Hepatic stellate cell (primary cell): ENCODE data around the gene ADCY6.

Source experiments
- DNase-seq: peaks from one replicate; pipeline ENCODE4 v3.0.0; 2011; ENCODE audit warnings: low spot score

Gene ADCY6

DNA sequence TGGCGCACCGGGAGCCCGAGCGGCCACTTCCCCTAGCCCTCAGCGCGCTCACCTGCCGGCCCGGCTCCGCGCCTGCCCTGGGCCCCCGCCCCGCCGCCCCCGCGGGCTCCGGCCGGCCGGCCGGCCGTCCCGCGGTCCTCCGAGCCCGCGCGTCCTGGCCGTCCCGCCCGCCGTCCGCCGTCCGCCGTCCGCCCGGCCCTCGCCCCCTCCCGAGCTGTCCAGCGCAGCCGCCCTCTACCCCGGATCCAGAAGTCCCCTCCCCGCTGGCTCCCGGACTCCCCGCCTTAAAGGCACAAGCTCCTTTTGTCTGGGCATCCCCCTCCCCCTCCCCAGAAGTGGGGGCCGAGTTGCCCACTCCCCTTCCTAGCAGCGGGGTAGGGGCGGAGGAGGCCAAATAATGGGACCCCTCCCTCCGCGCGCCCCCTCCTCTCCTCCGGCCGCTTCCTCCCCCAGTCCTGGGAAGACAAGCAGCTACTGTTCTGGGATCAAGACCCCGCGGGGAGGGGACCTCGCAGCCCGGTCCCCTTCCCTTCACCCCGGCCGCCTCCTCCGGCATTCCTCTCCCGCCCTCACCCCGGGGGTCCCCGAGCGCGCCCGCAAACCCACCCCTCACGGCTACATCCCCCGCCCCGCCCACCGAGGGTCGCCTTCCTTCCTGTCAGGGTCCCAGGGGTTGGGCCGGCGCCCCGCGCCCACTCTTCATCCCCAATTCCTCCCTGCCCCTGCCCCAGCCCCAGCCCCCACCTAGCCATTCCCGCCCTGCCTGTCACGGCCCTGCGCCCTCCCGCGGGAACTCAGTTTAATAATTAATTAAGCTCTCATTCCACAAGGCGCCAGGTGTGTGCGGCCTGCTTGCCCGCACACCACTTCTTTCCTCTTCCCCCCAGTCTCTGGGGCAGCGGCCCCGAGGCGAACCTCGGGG is at the start of gene ADCY6:
Gene ADCY6 (minus strand): TSS at position 236 of the 922 bp plus-strand sequence. CDS start 5,655 bp downstream, outside the sequence.
- peak; percentile 86 for DNase-seq

DNA sequence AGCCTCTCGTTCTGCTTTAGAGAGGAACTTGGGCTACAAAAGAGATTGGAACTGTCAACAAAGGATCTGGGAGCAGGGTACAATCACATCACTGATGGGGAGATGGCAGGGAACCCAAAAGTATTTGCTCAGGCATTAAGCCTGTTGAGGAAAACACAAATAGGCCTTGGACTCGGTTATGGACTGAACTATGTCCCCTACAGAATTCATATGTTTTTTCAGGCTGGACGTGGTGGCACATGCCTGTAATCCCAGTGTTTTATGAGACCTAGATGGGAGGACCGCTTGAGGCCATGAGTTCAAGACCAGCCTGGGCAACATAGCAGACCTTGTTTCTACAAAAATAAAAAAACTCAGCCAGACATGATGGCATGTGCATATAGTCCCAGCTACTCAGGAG is 49.2 kb upstream of the ADCY6 start:
- DNase-seq: no peak

DNA sequence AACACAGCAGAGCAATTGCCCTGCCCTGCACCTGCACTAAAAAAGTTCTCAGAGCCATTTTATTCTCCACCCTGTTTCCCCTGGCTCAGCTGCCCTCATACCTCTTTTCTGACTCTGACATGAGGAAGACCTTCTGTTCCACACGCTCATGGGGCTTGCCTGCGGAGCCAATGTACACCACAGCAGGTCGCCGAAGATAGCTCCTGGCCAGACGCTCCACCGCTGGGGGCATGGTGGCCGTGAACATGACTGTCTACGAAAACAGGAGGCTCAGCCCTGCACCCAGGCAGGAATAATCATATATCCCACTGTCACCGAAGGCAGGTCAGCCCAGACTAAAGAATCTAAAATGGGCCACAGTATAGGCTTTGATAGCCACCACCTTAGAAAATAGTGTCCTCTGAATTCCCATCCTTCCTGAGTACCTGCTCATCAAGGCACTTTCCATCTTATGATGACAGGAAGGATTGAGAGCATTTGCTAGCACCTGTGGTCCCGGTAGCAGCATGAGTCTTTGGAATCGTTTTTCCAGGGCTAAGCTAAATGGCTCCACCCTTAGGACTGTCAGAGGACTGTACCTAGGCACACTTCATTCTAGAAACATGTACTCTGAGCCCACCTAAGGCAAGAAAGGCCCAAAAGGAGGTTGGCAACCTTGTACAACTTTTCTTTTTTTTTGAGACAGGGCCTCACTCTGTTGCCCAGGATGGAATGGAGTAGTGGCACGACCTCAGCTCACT is 43.6 kb upstream of the ADCY6 start:
- DNase-seq: no peak

DNA sequence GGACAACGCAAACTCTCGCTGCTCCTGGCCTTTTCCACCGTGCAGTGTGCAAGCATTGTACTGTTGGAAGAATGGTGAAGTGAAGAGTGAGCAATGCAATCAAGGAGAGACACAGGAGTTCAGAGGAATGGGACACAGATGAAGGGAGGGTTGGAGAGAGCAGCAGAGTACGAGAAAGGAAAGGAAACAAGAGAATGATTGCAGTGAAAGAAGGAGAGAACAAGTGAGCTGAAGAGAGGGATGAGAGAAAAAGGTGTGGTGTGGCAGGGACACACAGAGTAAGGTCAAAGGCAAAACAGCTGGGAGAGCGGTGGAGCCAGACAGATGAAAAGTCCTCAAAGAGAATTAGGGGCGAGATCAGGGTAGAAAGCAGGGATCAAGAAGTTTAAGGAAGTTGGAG is 42.4 kb upstream of the ADCY6 start:
- DNase-seq: no peak

DNA sequence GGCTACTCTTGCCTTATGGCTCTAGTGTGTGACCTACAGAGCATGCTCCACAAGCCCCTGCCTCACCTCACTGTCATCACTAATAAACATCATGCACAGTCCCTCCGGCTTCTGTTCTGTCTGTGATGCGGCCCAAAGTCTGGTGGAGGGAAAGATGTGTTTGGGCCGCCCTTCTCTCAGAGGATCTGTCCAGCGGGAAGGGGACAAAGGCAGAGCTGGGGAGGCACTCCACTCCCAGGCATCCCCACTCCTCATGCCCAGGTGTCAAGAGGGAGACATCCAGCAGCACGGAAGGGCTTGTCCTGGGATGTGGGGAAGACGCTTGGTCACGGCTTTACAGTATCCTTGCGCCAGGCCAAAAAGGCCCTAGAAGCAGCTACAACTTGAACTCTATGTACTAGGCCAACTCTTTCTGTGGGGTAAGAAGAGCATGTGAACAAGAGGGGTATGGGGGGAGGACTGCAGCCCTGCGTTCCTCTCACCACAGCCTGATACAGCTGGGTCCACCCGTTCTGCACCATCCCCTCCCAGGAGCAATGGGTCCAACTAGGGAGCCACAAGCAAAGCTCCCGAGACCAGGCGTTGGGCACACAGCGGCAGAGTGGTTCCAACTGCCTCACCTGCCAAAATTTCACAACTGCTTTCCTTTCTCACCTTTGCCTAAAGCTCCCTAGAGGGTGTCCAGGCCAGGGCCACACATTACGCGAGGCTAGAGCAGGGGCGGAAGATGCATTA is 40.1 kb upstream of the ADCY6 start:
- no peak for DNase-seq

DNA sequence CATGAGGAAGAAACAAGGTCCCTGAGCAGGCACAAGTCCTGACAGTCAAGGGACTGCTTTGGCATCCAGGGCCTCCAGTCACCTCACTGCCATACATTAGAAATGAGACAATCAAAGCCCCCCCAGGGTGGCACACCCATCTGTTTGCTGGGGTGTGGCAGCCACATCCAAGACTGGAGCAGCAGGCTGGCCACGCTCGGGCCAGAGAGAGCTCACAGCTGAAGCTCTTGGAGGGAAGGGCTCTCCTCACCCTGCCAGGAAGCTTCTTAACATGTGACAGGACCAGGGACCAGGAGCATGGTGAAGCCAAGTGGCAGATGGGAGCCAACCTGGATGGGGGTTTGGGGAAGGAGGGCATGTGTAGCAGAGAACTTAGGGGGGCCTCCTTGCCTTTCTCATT is 39.4 kb upstream of the ADCY6 start:
- no peak for DNase-seq

DNA sequence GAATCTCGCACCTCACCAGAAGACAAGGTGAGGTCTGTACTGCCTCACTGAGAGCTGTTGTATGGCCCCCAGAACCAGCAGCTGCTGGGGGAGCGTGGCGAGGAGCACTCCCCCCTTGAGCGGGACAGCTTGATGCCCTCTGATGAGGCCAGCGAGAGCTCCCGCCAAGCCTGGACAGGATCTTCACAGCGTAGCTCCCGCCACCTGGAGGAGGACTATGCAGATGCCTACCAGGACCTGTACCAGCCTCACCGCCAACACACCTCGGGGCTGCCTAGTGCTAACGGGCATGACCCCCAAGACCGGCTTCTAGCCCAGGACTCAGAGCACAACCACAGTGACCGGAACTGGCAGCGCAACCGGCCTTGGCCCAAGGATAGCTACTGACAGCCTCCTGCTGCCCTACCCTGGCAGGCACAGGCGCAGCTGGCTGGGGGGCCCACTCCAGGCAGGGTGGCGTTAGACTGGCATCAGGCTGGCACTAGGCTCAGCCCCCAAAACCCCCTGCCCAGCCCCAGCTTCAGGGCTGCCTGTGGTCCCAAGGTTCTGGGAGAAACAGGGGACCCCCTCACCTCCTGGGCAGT is 38.7 kb upstream of the ADCY6 start:
- DNase-seq: no peak

DNA sequence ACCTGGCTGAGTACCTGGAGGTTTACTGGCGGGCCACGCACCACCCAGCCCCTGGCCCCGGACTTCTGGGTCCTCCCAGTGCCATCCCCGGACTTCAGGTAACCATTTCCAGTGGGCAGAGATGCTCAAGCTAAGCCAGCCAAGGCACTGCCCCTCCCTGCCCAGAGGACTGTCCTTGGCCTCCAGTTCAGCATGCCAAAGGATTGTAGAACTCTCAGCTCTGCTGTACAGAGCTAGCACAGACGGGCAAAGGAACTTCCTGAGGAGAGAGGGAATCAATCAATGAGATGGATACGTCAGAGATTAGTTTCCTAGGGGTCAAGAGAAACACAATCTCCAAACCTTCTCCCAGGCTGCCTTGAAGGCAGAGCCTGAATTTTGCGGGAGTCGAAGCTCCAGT is 38.1 kb upstream of the ADCY6 start:
- DNase-seq: no peak

DNA sequence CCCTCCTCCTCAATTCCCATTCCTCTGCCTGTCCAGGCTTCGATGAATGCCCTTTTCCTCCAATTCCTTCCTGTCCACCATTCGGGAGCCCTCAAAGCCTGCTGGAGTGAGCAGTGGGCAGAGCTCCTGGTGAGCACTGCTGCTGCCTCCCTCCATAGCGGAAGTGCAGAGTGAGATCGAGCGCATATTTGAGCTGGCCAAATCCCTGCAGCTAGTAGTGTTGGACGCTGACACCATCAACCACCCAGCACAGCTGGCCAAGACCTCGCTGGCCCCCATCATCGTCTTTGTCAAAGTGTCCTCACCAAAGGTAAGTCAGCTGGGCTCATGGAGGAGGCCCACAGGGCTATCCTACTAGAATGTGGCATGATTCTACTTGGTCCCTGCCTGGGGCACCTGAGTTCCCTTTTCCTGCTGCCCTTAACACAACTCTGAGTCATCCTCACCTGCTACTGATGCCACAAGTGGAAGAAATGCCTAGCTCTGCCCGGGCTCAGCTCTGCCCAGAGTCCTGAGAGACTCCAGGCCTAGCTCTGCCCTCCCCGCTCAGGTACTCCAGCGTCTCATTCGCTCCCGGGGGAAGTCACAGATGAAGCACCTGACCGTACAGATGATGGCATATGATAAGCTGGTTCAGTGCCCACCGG is 37.4 kb upstream of the ADCY6 start:
- no peak for DNase-seq

DNA sequence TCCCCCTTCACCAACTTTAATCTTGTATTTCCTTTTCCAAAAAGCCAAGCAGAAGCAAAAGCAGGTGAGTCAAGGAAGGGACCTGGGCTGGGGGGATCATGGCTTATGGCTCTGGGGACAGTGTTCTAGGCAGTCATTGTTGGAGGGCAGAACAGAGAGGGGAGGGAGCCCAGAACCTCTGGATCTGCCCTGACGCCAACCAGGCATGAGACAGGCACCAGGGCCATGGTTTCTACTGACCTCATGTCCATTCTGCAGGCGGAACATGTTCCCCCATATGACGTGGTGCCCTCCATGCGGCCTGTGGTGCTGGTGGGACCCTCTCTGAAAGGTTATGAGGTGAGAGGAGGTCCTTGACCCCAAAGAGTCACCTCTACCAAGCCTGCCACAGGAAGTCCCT is 36.0 kb upstream of the ADCY6 start:
- no peak for DNase-seq

DNA sequence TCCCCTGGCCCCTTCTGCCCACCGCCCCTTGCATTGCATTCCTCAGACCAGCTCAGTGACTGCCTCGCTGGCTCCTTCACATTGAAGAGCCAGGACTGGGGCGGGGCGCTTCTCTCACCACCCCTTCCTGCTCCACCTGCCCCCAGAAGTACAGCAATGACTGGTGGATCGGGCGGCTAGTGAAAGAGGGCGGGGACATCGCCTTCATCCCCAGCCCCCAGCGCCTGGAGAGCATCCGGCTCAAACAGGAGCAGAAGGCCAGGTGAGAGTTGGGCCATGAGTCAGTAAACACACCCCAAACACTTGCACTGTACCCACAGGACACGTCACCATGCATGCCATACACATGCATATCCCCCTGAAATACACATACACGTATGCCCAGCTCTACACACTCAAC is 35.2 kb upstream of the ADCY6 start:
- no peak for DNase-seq

DNA sequence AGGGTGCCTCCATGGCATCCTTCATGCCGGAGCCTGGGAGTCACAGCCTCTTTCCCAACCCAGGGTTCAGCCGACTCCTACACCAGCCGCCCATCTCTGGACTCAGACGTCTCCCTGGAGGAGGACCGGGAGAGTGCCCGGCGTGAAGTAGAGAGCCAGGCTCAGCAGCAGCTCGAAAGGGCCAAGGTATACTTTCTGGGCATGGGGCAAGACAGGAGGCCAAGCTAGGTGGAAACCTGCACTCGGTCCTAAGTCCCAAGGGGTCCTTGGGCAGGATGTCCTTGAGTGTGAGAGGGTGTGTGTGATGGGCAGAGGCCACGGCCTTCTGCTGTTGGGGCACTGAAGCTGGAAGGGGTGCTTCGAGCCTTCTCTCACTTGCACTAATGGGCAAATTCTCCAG is 34.4 kb upstream of the ADCY6 start:
- no peak for DNase-seq

DNA sequence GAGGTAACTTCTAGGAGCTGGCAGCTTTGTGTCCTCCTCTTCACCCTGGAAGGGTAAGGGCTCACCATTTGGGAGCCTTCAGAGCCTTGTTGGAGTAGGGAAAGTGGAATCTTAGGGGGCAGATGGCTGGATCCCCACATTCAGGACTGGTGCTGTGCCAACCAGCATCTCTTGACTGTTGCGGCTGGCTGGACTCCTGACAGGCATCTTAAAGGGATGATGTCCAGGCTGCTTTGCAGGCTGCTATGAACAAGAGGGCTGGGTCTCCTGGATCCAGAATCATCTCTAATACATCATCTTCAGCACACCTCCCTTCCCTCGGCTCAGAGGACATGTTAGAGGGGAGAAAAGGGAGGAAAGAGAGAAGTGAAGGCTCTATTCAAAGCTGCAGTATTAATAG is 33.8 kb upstream of the ADCY6 start:
- DNase-seq: no peak

DNA sequence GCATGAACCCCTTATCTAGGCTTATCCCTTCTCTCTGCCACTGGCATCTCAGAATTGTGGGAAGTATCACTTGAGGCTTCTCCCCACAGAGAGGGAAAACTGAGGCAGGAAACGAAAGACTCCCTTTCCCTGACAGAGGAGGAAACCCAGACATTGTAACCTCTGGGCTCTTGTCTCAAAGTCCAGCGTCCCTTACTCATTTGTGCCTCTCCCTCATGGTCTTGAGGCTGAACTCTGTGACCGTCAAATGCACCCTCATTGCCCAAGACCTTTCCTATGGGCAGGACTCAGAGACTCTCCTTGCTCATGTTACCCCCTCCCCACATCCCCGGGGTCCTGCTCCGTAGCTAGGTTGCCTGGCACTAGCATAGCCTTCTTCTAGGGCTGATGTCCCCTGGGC is 33.2 kb upstream of the ADCY6 start:
- DNase-seq: no peak

DNA sequence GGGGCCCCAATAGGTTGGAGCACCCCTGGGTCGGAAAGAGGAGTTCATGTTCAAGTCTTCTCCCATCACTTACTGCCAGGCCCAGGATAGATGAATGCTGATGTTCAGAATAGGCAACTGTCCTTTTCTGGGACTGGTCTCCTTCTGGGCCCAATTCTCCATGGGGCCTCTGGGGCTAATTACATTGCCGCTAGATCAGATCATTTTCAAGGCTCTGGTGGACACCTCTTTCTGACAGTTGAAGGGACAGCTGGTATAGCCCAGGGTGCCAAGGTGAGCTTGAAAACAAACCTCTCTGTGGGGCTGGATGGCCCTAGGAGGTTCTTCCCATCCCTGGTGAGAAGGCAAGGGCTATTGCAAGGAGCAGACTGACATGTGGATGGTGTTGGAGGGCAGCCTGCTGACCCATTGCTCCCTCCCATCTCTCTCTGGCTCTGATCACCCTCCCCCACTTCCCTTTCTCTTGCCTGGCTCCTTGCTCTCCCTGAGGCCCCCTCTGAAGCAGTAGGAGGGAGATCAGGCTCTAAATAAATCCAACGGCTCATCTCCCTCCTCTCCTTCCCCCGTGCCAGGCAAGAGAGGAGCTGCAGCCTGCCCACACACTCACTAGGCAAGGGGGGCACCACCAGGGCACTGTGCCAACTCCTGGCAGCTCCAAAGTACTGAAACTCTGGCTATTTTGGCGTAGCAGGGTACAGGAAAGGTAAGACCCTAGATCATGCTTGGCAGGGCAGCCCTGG is 31.3 kb upstream of the ADCY6 start:
- DNase-seq: no peak

DNA sequence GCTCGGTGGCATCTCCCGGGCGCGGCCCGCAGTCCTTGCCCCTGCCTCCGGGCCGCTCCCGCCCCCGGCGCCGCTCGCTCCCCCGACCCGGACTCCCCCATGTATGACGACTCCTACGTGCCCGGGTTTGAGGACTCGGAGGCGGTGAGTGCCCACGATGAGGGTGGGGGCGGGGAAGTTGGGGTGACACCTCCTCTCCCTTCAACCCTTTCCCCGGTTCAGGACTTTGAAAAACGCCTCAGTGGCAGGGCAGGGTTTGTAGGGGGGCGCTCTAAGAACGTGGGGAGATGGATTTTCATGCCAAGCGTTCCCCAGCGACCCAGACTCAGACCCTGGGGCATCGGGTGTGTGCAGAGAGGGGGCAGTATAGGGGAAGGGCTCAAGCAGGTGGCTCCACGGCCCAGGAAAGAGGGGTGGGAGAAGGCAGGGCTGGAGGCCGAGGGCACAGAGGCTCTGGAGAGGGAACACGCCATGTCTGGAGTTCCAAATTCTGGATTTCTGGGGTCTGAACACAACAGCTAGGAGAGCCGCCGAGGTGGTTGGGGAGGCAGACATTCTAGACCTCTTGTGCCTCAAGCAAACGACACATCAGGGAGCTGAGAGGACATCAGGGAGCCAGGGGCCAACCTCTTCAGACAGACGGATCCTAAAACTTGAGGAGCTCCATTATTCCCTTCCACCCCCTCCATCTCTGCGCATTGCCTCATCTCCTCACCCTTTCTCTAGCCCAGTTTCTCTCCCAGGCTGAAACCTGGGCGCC is 30.1 kb upstream of the ADCY6 start:
- no peak for DNase-seq

DNA sequence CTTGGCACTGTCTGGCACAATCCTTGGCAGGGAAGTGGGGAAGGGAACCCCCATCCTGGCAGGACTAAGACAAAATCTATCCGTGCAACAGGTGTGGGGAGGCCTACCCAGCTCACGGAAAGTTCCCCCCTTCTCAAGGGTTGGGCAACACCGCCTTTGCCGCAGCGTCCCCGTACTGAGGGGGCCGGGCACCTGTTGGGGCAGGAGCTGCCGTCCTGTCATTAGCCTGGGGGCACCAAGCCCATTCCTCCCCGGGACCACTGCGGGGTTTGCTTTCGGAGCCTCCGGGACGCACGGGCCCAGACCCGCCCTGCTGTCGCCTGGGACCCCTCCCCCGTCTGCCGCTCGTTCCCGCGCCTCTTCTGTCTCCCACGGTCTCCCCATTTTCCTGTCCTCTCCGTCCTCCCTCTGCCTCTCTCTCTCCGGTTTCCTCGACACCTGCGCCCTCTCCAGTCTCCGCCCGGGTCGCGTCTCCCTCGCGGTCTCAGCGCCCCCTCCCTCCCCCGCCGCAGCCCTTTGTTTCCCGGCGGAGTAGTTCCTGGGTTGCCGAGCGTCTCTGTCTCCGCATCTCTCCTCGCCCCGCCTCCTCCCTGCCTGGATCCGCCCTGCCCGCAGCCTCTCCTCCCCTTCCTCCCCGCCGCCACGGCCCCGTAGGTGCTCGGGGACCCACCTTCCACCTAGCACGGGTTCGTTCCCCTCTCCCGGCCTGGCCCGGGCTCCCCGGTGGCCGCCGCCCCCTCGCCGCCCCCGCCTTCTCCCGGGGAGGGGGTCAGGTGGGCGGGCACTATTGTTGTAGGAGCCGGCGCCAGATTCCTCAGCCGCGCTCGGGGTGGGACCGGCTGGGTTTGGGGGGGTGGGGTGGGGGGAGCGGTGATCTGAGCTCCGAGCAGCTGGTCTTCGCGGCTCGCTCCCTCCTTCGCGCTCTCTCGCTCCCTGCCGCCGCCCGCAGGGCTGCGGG is 29.3 kb upstream of the ADCY6 start, which contains the start of gene CACNB3:
Gene CACNB3 (plus strand): TSS at position 624 of the 958 bp plus-strand sequence. CDS start 434 bp downstream, outside the sequence.
- peak; percentile 78 for DNase-seq

DNA sequence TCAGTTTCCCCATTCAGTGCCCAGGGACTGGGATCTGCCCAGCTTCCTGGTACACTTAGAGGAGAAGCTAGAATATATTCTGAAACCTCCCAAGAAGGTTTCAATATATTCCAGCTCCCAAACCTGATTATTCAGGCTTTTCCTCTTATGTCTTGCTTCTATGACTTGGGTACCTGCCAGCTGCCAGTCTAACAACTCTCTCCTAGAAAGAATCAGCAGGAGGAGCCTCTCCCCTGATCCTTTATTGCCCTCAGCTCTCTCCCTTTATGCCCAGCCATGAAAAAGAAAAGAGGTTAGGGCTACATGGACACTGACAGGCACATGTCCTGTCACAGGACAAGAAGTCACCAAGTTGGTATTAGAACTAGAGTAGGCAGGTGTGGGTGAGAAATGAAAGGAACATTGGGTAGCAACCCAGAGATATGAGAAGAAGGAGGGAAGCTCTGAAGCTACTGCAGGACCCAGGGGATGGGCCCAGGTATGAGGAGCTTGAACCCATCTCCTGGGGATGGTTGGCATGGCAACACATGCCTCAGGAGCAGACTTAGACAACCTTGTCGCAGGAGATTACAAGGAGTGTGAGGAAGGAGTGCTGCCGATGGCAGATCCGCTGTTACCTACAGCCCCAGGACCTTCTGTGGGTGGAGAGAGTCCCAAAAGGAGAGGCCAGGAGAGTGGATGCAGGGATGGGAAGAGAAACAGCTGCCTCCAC is 27.4 kb upstream of the ADCY6 start:
- no peak for DNase-seq
